HepG2 (cell line): ENCODE measurements around the gene TRIM28. TPM values are rescaled to one million over a fixed set of nuclear protein-coding genes. Genes with fewer than 3 reads are reported as not detected.
A peak's percentile ranks its signal among the peaks of the same experiment; 100 is the strongest.

Experiments
- ASH2L ChIP-seq: fragments of 300-600, 200-600 bp; sonication (generic); IDR thresholded peaks from 2 replicates; pipeline ENCODE4 v1.7.0; 2017; ENCODE audit warnings: low read depth, mild to moderate bottlenecking, moderate library complexity, mixed read lengths, low read length; ENCODE audit not compliant: insufficient read length
- ATF7-NPFF ChIP-seq: sonication (generic); formaldehyde crosslinking; IDR thresholded peaks from 2 replicates; pipeline ENCODE4 v1.8.1; 2023; ENCODE audit warnings: mild to moderate bottlenecking, low read depth, missing genetic modification reagents, moderate library complexity
- RXRA ChIP-seq: sonication (generic); formaldehyde crosslinking; IDR thresholded peaks from 2 replicates; pipeline ENCODE4 v1.5.1; 2020; ENCODE audit warnings: missing genetic modification reagents
- SOX5 ChIP-seq: IDR thresholded peaks from 2 replicates; pipeline ENCODE4 v1.6.1; 2016; ENCODE audit warnings: borderline replicate concordance
- SP5 ChIP-seq: IDR thresholded peaks from 2 replicates; pipeline ENCODE4 v1.6.1; 2016; ENCODE audit warnings: low read depth, borderline replicate concordance
- ZNF207 ChIP-seq: fragments of 450-650 bp; IDR thresholded peaks from 2 replicates; pipeline ENCODE4 v1.6.1; 2016; ENCODE audit warnings: antibody characterized with exemption, borderline replicate concordance
- ZNF253 ChIP-seq: sonication (generic); formaldehyde crosslinking; IDR thresholded peaks from 2 replicates; pipeline ENCODE4 v1.8.0; 2022; ENCODE audit warnings: mild to moderate bottlenecking, missing genetic modification reagents, borderline replicate concordance
- ZNF451 ChIP-seq: sonication (generic); formaldehyde crosslinking; IDR thresholded peaks from 2 replicates; pipeline ENCODE4 v1.5.0; 2020; ENCODE audit warnings: mild to moderate bottlenecking, missing genetic modification reagents
- ZNF709 ChIP-seq: sonication (generic); formaldehyde crosslinking; IDR thresholded peaks from 2 replicates; pipeline ENCODE4 v1.5.0; 2020; ENCODE audit warnings: mild to moderate bottlenecking, missing genetic modification reagents
- ZSCAN29 ChIP-seq: sonication (generic); formaldehyde crosslinking; conservative IDR thresholded peaks from 2 replicates; pipeline ENCODE4 v1.4.0; 2020; ENCODE audit warnings: mild to moderate bottlenecking, missing genetic modification reagents
- polyA plus RNA-seq, 8 experiments: library from polyadenylated mRNA; depleted of rRNA in 3 of 8; stranded (reverse) in 7 of 8; unstranded in 1 of 8; fragments of >200 nt; fragmentation: Illumina TruSeq in 4 of 8; extraction: Trizol in 4 of 8; gene quantifications; 2 replicates each; pipeline versions ENCODE4 v1.2.1 to v1.2.3, GENCODE V29; 2011 to 2016; ENCODE audit warnings: low read depth in 4 of 8, missing spikeins in 1 of 8, mixed read lengths in 1 of 8; ENCODE audit not compliant: insufficient read depth in 1 of 8
- total RNA-seq, 5 experiments: library from RNA; depleted of rRNA; stranded (reverse); fragments of >200 nt; fragmentation: Illumina TruSeq; extraction: Trizol; gene quantifications; 2 replicates each; pipeline ENCODE4 v1.2.3, GENCODE V29; 2016; ENCODE audit warnings: low read depth in 1 of 5
- TF ChIP-seq, protein P1 (sequence below): sonication (generic); formaldehyde crosslinking; IDR thresholded peaks from 2 replicates; pipeline ENCODE4 v1.4.0; 2020; ENCODE audit warnings: missing genetic modification reagents, mild to moderate bottlenecking, borderline replicate concordance
- TF ChIP-seq, protein P2 (sequence below): sonication (generic); formaldehyde crosslinking; IDR thresholded peaks from 2 replicates; pipeline ENCODE4 v1.4.0; 2020; ENCODE audit warnings: mild to moderate bottlenecking, missing genetic modification reagents
- TF ChIP-seq, protein P3 (sequence below): sonication (generic); formaldehyde crosslinking; IDR thresholded peaks from 2 replicates; pipeline ENCODE4 v1.4.0; 2020; ENCODE audit warnings: mild to moderate bottlenecking, missing genetic modification reagents, borderline replicate concordance
- TF ChIP-seq, protein P4 (sequence below): sonication (generic); formaldehyde crosslinking; conservative IDR thresholded peaks from 2 replicates; pipeline ENCODE4 v1.5.0; 2020; ENCODE audit warnings: missing genetic modification reagents
- TF ChIP-seq, protein P5 (sequence below): sonication (generic); formaldehyde crosslinking; IDR thresholded peaks from 2 replicates; pipeline ENCODE4 v1.4.0; 2020; ENCODE audit warnings: mild to moderate bottlenecking, low read depth, missing genetic modification reagents

Gene TRIM28
- total and polyA plus RNA-seq, 2 of the 13 experiments (the other 11 are each of a cell fraction or from before 2014, with no cell fraction given): 361 to 439 TPM

DNA sequence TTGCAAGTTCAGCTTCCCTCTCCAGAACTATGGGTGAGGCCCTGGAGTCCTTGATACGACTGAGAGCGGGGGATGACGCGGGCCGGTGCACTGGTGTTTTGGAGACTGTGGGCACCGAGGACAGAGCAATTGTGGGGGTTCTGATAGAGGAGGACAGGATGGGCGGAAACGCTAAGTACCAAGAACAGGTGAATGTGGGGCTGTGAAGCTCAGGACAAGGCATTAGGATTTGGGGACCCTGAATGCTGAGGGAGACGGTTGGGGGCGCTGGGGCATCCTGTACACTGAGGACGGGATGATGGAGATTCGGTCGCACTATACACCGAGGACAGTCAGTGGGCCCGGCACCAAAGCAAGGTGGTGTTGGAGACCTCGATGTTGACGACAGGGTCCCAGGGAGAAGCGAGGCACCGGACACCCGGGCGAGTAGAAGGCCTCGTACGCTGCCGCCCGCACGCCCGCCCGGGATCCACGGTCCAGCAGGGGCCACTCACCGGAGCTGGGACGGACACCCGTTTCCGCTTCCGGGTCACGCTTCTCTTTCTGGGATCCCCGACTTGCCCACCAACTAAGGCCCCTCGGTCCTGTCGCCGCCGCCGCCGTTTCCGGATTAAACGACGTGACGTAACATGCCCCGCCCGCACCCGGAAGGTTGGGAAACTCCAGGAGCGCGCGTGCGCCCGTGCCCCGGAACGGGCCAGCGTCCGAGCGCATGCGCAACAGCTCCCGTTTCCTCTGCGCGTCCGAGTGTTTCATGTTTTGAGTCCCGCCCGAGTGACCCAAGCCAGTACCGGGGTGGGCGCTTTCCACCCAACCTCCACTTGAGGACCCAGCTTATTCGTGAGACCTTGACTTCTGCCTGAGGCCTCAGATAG is 10.9 kb downstream of the TRIM28 start, which contains the start of gene CHMP2A (continued):
- TF ChIP-seq, protein P1, sequence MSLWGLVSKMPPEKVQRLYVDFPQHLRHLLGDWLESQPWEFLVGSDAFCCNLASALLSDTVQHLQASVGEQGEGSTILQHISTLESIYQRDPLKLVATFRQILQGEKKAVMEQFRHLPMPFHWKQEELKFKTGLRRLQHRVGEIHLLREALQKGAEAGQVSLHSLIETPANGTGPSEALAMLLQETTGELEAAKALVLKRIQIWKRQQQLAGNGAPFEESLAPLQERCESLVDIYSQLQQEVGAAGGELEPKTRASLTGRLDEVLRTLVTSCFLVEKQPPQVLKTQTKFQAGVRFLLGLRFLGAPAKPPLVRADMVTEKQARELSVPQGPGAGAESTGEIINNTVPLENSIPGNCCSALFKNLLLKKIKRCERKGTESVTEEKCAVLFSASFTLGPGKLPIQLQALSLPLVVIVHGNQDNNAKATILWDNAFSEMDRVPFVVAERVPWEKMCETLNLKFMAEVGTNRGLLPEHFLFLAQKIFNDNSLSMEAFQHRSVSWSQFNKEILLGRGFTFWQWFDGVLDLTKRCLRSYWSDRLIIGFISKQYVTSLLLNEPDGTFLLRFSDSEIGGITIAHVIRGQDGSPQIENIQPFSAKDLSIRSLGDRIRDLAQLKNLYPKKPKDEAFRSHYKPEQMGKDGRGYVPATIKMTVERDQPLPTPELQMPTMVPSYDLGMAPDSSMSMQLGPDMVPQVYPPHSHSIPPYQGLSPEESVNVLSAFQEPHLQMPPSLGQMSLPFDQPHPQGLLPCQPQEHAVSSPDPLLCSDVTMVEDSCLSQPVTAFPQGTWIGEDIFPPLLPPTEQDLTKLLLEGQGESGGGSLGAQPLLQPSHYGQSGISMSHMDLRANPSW: 0 out of 2 replicates have a peak, but pooled peaks have one; percentile 44
- TF ChIP-seq ZNF451 (CRISPR knock-in tag) (no peak), ASH2L (no peak), ZNF207 (no peak), ZSCAN29 (CRISPR knock-in tag) (no peak), ZNF253 (no peak), ZNF709 (CRISPR knock-in tag) (no peak), SP5 (CRISPR knock-in tag) (peak; percentile 38; the same call in 1 of the 2 replicates), RXRA (CRISPR knock-in tag) (peak; percentile 22; the same call in 1 of the 2 replicates), SOX5 (CRISPR knock-in tag) (no peak; the same call in 1 of the 2 replicates), ATF7-NPFF (CRISPR knock-in tag) (peak; percentile 50; the same call in 1 of the 2 replicates)
- TF ChIP-seq, protein P2, sequence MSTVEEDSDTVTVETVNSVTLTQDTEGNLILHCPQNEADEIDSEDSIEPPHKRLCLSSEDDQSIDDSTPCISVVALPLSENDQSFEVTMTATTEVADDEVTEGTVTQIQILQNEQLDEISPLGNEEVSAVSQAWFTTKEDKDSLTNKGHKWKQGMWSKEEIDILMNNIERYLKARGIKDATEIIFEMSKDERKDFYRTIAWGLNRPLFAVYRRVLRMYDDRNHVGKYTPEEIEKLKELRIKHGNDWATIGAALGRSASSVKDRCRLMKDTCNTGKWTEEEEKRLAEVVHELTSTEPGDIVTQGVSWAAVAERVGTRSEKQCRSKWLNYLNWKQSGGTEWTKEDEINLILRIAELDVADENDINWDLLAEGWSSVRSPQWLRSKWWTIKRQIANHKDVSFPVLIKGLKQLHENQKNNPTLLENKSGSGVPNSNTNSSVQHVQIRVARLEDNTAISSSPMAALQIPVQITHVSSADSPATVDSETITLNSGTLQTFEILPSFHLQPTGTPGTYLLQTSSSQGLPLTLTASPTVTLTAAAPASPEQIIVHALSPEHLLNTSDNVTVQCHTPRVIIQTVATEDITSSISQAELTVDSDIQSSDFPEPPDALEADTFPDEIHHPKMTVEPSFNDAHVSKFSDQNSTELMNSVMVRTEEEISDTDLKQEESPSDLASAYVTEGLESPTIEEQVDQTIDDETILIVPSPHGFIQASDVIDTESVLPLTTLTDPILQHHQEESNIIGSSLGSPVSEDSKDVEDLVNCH (CRISPR knock-in tag): no peak
- TF ChIP-seq, protein P3, sequence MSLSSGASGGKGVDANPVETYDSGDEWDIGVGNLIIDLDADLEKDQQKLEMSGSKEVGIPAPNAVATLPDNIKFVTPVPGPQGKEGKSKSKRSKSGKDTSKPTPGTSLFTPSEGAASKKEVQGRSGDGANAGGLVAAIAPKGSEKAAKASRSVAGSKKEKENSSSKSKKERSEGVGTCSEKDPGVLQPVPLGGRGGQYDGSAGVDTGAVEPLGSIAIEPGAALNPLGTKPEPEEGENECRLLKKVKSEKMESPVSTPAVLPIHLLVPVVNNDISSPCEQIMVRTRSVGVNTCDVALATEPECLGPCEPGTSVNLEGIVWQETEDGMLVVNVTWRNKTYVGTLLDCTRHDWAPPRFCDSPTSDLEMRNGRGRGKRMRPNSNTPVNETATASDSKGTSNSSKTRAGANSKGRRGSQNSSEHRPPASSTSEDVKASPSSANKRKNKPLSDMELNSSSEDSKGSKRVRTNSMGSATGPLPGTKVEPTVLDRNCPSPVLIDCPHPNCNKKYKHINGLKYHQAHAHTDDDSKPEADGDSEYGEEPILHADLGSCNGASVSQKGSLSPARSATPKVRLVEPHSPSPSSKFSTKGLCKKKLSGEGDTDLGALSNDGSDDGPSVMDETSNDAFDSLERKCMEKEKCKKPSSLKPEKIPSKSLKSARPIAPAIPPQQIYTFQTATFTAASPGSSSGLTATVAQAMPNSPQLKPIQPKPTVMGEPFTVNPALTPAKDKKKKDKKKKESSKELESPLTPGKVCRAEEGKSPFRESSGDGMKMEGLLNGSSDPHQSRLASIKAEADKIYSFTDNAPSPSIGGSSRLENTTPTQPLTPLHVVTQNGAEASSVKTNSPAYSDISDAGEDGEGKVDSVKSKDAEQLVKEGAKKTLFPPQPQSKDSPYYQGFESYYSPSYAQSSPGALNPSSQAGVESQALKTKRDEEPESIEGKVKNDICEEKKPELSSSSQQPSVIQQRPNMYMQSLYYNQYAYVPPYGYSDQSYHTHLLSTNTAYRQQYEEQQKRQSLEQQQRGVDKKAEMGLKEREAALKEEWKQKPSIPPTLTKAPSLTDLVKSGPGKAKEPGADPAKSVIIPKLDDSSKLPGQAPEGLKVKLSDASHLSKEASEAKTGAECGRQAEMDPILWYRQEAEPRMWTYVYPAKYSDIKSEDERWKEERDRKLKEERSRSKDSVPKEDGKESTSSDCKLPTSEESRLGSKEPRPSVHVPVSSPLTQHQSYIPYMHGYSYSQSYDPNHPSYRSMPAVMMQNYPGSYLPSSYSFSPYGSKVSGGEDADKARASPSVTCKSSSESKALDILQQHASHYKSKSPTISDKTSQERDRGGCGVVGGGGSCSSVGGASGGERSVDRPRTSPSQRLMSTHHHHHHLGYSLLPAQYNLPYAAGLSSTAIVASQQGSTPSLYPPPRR: no peak; the same call in 1 of the 2 replicates
- TF ChIP-seq, protein P4, sequence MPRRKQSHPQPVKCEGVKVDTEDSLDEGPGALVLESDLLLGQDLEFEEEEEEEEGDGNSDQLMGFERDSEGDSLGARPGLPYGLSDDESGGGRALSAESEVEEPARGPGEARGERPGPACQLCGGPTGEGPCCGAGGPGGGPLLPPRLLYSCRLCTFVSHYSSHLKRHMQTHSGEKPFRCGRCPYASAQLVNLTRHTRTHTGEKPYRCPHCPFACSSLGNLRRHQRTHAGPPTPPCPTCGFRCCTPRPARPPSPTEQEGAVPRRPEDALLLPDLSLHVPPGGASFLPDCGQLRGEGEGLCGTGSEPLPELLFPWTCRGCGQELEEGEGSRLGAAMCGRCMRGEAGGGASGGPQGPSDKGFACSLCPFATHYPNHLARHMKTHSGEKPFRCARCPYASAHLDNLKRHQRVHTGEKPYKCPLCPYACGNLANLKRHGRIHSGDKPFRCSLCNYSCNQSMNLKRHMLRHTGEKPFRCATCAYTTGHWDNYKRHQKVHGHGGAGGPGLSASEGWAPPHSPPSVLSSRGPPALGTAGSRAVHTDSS: no peak
- TF ChIP-seq, protein P5, sequence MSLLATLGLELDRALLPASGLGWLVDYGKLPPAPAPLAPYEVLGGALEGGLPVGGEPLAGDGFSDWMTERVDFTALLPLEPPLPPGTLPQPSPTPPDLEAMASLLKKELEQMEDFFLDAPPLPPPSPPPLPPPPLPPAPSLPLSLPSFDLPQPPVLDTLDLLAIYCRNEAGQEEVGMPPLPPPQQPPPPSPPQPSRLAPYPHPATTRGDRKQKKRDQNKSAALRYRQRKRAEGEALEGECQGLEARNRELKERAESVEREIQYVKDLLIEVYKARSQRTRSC: no peak
